Airway epithelial cell (primary cell): ENCODE data around the gene MATK. TPM values are rescaled to one million over a fixed set of nuclear protein-coding genes. Genes with fewer than 3 reads are reported as not detected.

Source experiments
- total RNA-seq: library from RNA; depleted of rRNA; stranded (reverse); fragments of >200 nt; gene quantifications from 2 replicates; pipeline ENCODE4 v1.2.3, GENCODE V29; 2015

The MATK gene, protein sequence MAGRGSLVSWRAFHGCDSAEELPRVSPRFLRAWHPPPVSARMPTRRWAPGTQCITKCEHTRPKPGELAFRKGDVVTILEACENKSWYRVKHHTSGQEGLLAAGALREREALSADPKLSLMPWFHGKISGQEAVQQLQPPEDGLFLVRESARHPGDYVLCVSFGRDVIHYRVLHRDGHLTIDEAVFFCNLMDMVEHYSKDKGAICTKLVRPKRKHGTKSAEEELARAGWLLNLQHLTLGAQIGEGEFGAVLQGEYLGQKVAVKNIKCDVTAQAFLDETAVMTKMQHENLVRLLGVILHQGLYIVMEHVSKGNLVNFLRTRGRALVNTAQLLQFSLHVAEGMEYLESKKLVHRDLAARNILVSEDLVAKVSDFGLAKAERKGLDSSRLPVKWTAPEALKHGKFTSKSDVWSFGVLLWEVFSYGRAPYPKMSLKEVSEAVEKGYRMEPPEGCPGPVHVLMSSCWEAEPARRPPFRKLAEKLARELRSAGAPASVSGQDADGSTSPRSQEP
- not detected in 2 replicates for total RNA-seq

DNA sequence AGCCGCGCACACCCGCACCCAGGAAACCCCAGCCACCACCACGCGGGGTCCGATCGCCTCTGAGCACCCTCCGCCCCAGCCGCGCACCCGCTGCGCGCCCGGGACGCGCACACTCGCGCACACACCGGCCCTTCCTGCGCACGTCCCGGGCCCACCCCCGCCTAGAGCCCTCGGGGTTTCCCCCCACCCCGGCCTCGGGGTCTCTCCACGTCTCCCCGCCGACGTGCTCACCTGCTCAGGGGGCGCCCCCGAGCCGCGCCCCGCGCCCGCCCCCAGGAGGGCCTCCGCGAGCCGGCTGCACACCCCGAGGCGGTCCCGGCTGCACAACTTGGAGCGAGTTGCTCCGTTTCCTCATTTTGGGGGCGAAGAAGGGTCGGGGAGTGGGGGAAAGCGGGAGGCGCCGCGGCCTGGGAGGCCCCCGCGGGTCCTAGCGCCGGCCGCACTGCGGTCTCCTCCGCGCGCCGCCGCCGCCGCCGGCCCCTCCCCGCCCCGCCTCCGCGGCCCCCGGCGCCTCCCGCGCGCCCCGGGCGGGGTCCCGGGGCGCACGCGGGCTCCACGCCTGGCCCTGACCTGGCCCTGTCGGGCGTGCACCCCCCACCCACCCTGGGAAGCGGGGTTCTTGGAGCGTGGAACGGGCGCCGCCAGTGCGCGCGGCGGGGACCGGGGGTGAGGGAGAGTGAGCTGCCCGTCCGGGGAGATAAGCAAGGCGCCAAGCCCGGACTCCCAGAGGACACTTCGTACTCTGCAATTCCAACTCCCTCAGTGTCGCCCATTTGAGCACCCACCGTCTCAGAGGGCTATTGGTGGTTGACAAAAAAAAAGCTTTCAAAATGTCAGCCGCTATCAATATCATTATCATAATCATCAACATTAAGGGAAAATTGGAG is at the start of gene MATK:
TSS of gene MATK (minus strand) at position 444 of the 887 bp plus-strand sequence. CDS start 1,246 bp downstream, outside the sequence.

DNA sequence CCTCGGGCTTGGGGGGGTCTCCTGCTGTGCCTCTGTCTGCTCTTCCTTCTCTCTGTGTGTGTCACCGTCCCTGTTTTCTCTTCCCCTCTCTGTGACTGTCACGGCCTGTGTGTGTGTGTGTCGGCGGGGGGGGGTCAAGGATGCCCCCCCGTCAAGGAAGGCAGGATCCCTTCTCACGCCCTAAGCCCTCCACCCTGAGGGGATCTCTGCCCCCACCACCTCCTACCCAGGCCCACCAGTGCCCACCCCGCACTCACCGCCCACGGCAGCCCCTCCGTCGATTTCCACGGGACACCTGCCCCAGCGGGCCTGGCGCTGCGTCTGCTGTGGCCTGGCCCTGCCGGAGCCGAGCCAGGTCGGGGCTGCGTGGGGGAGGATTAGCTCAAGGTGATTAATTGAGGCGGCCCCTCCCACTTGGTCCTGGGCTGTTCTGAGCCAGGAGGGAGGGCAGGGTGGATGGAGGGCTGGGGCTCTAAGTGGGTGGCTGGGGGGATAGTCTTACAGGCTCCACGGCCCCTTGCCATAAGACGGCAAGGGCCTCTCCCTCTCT is 14.2 kb downstream of the MATK start, which contains the start of gene RAX2:
TSS of gene RAX2 (minus strand) at position 323 of the 550 bp plus-strand sequence. CDS start 486 bp downstream, outside the sequence.

DNA sequence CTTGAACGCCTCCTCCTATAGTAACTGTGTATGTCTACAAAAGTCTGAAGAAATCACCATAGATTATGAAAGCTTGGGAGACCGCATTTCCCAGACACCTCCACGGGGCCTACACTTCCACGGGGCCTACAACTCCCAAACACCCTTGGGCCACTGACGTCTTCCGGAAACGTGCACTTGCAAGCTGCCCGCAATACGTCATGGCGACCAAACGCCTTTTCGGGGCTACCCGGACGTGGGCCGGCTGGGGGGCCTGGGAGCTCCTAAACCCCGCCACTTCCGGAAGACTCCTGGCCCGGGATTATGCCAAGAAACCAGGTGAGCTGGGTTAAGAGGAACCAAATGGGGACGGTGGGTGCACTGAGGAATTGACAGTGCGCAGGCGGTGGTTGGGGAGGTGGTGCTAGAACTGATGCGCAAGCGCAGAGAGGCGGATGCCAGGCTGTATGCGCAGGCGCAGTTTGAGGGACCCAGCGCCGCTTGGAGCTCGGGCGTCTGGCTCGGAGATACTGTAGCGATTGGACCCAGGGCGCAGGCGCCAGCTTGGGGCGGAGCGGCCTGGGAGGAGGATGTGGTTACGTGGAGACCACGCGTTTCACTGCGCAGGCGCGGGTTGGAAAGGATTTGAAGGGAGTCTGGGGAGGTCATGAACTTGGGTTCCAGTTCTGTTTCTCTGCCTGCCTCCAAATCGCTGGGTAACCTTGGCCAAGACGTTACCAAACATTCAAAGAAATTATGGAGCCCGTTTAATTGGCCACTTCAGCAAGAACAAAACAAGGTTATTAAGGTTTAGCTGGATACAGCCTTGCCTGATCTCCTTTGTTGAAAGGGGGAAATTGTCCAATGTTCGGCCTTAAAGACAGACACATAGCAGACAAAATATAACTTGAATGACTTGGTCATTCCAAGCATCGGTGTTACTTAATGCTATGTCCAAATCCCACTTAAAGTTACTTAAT is 23.4 kb downstream of the MATK start, which contains the start of gene MRPL54:
TSS of gene MRPL54 (plus strand) at position 182 of the 959 bp plus-strand sequence. CDS start at position 201, 19 bp downstream.

DNA sequence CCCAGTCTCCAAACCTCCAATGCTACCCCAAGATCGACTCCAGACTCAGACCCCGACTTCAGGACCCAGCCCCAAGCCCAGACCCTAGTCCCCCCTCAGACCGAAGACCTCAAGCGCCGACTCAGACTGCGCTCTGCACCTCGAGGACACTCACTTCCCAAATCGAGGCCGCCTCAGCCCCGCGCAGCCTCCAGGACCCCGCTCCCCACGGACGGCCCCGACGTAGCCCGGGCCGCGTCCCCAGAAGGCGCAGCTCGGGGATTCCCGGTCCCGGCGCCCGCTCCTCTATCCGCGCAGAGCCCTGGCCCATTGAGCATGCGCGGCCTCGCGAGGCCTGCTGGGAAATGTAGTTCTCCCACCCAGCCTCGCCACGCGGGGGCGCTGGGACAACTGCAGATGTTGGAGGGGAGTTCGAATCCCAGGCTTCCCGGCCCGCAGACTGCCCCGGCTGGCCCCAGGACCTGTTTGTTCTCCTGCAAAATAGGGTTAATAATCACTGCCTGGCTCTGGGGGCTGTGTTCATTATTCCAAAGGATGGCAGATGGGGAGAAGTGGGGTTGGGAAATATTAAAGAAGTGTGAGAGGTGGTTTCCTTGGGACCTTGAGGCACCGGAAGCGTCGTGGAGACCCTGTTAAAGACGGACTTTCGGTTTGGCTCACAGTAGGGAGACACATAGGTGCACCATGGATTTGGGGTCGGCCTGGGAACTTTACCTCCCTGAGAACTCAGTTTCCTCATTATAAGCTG is 24.6 kb downstream of the MATK start, which contains the start of gene APBA3:
TSS of gene APBA3 (minus strand) at position 311 of the 748 bp plus-strand sequence. CDS start 1,428 bp downstream, outside the sequence.

Other genes with a start within 250 kb of the MATK start
- not detected in 2 replicates for gene TEKTIP1, start 247.2 kb downstream of the MATK start, total RNA-seq
- 76.9 and 84.6 TPM in 2 replicates for gene MFSD12, start 228.8 kb downstream of the MATK start, total RNA-seq
- gene HMG20B, start 213.4 kb downstream of the MATK start, total RNA-seq = 114 and 132 TPM in 2 replicates
- gene GIPC3, start 200.9 kb downstream of the MATK start, total RNA-seq = not detected in 2 replicates
- gene TBXA2R, start 179.5 kb downstream of the MATK start, total RNA-seq = 0.49 TPM in 1 of 2 replicates, not detected in the other
- gene CACTIN, start 159.6 kb downstream of the MATK start, total RNA-seq = 31.7 and 37.0 TPM in 2 replicates
- gene PIP5K1C, start 85.9 kb downstream of the MATK start, total RNA-seq = 10.8 and 16.0 TPM in 2 replicates
- 7.5 and 10.6 TPM in 2 replicates for gene TJP3, start 78.0 kb downstream of the MATK start, total RNA-seq
- 13.0 and 22.3 TPM in 2 replicates for gene APBA3, start 24.7 kb downstream of the MATK start, total RNA-seq
- gene MRPL54, start 23.7 kb downstream of the MATK start, total RNA-seq = 57.3 and 99.0 TPM in 2 replicates
- not detected in 2 replicates for gene RAX2, start 14.2 kb downstream of the MATK start, total RNA-seq
- gene ZFR2, start 82.7 kb upstream of the MATK start, total RNA-seq = not detected in 2 replicates
- gene ATCAY, start 94.3 kb upstream of the MATK start, total RNA-seq = not detected in 2 replicates
- gene NMRK2, start 146.7 kb upstream of the MATK start, total RNA-seq = not detected in 2 replicates
- gene DAPK3, start 184.7 kb upstream of the MATK start, total RNA-seq = 63.6 and 65.4 TPM in 2 replicates
- 1,684 and 2,218 TPM in 2 replicates for gene EEF2, start 199.1 kb upstream of the MATK start, total RNA-seq
- gene PIAS4, start 221.4 kb upstream of the MATK start, total RNA-seq = 20.8 and 21.8 TPM in 2 replicates